DOHH2 (cell line): ENCODE results near the gene IQSEC1.

Experiments
- CTCF ChIP-seq: fragments of 200-600 bp; sonication (generic); IDR thresholded peaks from one replicate; pipeline ENCODE4 v1.5.1; 2014; ENCODE audit warnings: antibody characterized with exemption, mild to moderate bottlenecking, low read depth, low read length; ENCODE audit not compliant: poor library complexity, severe bottlenecking
- EZH2phosphoT487 ChIP-seq: fragments of 200-600 bp; sonication (generic); IDR thresholded peaks from 2 replicates; pipeline ENCODE4 v1.6.1; 2017; ENCODE audit warnings: borderline replicate concordance, mild to moderate bottlenecking, antibody characterized with exemption, low read length, moderate library complexity, mixed read lengths

GRCh38 chr3:13051066-13051465 lies 22.2 kb downstream of the IQSEC1 start:
- no peak for TF ChIP-seq CTCF
- TF ChIP-seq EZH2phosphoT487 = no peak
